Stimulated activated CD4-positive, alpha-beta T cell treated with anti-CD3 and anti-CD28 coated beads, Interleukin-1b, Interleukin-23, amount 100 ng/mL, for 4 hours (primary cell): ENCODE results near the gene CDH3.
A peak's percentile ranks its signal among the peaks of the same experiment; 100 is the strongest.

Experiments used
- DNase-seq, 2 donors: peaks; one replicate each; pipeline ENCODE4 v3.0.0-alpha.2; 2020; ENCODE audit warnings: low read depth in 2 of 2

CDH3 gene

GRCh38 chr16:68644715-68645493, at the start of gene CDH3:
CDH3 (plus strand) TSS chr16:68645310; CDS start chr16:68645380, 70 bp downstream.
- peak; percentile 8 to 21 for DNase-seq

GRCh38 chr16:68596266-68596665, 48.8 kb upstream of the CDH3 start:
- no peak for DNase-seq

GRCh38 chr16:68599586-68599985, 45.5 kb upstream of the CDH3 start:
- DNase-seq, result no peak

- no peak for DNase-seq
These were observed 39.4 kb upstream of the CDH3 start for GRCh38 chr16:68605746-68606145.

- DNase-seq, result no peak
These were observed 37.7 kb upstream of the CDH3 start for GRCh38 chr16:68607443-68607842.

GRCh38 chr16:68608330-68608729, 36.8 kb upstream of the CDH3 start:
- DNase-seq, result no peak

- no peak for DNase-seq
These were observed 32.1 kb upstream of the CDH3 start for GRCh38 chr16:68612996-68613395.

- DNase-seq, result no peak
These were observed 27.4 kb upstream of the CDH3 start for GRCh38 chr16:68617734-68618133.

- DNase-seq, result no peak
These were observed 18.6 kb upstream of the CDH3 start for GRCh38 chr16:68626557-68626956.

- no peak for DNase-seq
These were observed 17.1 kb upstream of the CDH3 start for GRCh38 chr16:68627951-68628425.

- no peak for DNase-seq
These were observed 15.7 kb upstream of the CDH3 start for GRCh38 chr16:68629351-68629910.

GRCh38 chr16:68636064-68636560, 9.0 kb upstream of the CDH3 start:
- no peak for DNase-seq

- no peak for DNase-seq
These were observed 8.3 kb upstream of the CDH3 start for GRCh38 chr16:68636818-68637217.

- DNase-seq, result no peak
These were observed 4.1 kb upstream of the CDH3 start for GRCh38 chr16:68640972-68641371.

- DNase-seq, result no peak
These were observed 3.1 kb upstream of the CDH3 start for GRCh38 chr16:68642047-68642435.

GRCh38 chr16:68642436-68643101, 2.5 kb upstream of the CDH3 start:
- no peak for DNase-seq

- DNase-seq, result no peak
These were observed 1.9 kb upstream of the CDH3 start for GRCh38 chr16:68643227-68643626.

GRCh38 chr16:68643847-68644246, 1.3 kb upstream of the CDH3 start:
- no peak for DNase-seq

- no peak for DNase-seq
These were observed 814 bp upstream of the CDH3 start for GRCh38 chr16:68644296-68644695.

- DNase-seq, result no peak
These were observed 631 bp downstream of the CDH3 start for GRCh38 chr16:68645494-68646388.

GRCh38 chr16:68646953-68647659, 2.0 kb downstream of the CDH3 start:
- no peak for DNase-seq
